Stimulated activated CD4-positive, alpha-beta T cell treated with anti-CD3 and anti-CD28 coated beads, Interleukin-1b, Interleukin-23, amount 100 ng/mL, for 24 hours (primary cell): ENCODE measurements around the gene CHST11.

Experiments
- DNase-seq, 4 experiments: peaks; one replicate each; pipeline ENCODE4 v3.0.0-alpha.2; 2020; ENCODE audit warnings: low read depth in 4 of 4, low spot score in 1 of 4

Gene CHST11

DNA sequence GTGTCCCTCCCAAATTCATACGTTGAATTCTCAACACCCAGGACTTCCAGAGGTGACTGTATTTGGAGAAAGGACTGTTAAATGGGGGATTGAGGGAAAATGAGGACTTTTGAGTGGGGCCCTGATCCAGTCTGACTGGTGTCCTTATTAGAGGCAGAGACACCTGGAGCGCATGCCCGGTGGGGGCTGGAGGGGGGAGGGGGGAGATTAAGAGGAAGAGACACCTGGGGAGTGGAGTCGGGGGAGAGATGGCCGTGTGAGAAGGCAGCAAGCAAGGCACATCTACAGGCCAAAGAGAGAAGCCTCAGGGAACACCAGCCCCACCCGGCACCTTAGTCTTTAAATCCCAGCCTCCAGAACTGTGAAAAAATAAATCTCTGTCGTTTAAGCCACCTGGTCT is 291.6 kb downstream of the CHST11 start:
- no peak for DNase-seq

DNA sequence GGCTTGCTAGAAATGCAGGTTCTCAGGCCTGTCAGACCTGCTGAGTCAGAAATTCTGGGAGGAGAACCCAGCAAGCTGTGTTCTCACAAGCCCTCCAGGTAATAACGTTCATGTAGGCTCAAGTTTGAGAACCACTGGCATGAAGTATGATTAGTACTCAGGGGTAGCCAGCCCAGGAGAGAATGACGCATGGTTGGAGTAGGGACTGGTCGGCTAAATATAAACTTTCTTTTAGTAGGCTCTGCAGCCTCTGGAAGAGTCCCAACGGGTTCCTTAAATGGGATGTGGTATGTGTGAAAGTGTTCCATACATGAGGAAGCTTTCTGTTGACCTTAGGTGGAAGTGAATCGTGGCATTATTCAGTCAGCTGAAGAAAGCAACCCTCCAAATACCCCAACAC is 292.0 kb downstream of the CHST11 start:
- DNase-seq, result no peak

DNA sequence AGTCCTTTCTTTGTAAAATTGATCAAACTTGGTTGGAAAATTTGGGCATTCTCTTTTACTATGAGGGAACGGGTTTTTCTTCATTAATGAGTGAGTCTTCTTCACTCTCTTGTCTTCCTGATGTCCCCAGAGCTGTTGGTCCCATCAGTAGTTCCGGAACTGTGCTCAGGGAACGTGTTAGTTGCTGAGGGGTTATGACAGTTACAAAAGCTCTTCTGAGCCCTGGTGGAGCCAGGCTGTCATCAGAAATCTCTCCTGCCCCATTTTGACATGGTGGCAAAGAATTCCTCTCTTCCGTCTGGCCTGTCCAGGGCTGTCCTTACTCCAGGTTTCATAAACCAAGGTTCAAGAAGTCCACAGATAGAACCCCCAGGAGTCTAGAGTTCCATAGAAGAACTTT is 292.8 kb downstream of the CHST11 start:
- no peak for DNase-seq

DNA sequence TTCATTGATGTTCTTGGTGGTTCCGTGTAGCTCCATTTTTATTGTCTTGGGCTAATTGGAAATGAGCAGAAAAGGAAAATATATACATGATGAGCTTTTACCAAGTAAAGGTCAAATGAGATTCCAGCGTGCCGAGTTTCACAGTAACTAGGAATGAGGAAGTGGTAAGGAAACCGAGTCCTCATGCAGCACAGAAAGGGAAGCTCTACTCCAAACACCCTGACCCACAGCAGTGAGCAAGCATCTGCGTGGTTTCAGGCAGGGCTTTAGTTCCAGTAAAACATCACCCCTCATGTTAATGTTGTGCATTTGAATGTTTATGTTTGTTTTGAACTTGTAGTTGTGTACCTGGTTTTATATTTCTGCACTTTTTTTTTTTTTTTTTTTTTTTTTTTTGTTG is 293.3 kb downstream of the CHST11 start:
- no peak for DNase-seq

DNA sequence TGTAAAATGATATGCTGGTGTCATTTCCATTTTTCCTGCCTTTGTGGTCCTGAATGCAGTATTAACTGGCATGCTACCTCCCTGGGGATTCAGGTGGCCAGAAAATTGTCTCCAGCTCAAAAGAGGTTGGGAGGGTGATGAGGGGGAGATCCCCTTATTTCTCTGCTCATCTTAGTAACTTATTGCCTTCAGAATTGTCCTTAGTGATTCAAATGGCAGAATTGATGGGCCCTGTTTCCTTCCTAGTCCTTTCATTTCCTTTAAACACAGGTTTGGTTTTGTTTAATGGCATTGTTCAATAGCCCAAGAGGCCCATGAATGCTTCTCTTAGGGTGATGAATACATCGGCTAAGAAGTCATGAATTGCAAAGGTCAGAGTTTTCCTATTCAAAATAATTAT is 294.4 kb downstream of the CHST11 start:
- DNase-seq, result no peak

DNA sequence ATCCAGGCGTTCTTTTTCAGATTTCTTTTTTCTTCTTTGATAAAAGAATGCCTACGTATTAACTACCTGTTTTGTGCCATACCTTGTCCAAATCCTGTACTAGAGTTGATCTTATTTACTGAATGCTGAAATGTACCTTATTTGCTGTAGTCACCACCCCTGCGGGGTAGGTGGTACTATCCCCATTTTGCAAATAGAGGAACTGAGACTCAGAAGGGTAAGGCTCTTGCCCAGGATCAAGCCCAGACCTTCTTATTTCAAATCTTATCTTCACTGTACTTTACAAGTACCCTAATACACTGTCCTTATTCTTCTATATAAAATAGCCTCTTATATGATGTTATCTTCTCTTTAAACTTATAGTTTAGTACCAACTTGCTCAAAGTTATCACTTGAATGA is 294.8 kb downstream of the CHST11 start:
- DNase-seq, result no peak

DNA sequence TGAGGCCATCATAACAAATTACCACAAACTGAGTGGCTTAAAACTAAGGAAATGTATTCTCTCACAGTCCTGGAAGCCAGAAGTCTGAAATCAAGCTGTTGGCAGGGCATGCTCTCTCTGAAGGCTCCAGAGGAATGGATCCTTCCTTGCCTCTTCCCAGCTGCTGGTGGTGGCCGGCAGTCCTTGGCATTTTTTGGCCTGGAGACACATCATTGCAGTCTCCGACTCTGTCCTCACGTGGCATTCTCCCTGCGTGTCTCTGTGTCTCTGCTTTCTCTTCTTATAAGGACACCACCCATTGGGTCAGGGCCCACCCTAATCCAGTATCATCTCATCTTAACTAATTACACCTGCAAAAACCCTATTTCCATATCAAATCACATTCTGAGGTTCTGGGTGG is 295.3 kb downstream of the CHST11 start:
- no peak for DNase-seq

DNA sequence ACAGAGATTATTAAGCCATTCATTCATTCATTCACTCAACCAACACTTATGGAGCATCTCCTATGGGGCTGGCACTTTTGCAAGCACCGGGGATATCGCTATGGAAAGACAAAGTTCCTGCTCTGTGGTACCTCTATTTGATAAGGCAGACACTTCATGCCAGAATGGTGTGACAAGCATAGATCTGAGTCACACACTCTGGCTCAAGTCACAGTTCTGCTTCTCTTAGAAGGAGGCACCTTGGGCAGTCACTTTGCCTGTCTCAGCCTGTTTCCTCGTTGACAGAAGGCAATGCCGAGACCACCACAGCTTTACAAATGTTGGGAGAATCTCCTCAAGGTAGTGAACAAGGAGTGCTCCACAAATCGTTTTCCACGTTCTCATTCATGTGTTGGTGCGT is 296.1 kb downstream of the CHST11 start:
- DNase-seq, result no peak

DNA sequence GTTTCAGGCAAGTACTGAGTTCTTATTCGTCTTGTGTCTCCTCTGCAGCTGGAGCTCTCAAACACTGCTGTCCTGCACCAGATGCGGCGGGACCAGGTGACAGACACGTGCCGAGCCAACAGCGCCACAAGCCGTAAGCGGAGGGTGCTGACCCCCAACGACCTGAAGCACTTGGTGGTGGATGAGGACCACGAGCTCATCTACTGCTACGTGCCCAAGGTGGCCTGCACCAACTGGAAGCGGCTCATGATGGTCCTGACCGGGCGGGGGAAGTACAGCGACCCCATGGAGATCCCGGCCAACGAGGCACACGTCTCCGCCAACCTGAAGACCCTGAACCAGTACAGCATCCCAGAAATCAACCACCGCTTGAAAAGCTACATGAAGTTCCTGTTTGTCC is 300.2 kb downstream of the CHST11 start:
- DNase-seq, result no peak

DNA sequence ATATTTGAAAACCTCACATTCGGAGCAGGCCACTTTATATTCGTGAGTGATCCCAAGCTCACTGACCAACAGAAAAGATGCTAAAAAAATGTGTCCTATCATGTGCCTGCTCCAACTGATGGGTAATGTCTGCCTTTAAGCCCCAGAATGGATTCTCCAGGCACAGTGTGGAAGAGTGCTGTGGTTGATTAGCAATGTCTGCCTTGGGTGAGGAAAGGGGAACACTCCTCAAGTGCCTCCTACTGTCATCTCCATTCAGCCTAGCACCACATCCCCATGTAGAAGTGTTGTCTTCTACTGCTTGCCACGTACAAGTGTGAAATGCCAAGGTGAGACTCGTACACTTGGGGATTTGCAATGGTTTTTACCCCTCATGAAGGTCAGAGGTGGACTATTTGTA is 302.0 kb downstream of the CHST11 start:
- DNase-seq, result no peak

DNA sequence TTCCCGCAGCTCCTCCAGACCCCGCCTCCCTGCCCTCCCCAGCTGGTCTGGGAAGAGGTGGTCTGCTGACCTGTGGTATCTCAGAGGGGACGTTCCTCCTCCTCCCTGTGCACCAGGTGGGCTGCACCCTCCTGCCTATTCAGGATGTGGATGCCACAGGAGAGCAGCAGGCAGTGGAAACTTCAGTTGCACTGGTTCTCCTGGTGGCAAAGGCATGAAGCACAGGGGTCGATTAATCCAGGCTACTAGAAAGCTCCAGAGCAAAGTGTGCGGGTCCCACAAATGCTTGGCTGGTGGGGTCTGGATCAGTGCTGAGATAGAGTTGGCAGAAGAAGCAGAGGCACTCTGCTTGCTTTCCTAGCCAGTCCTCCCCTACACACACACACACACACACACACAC is 304.3 kb downstream of the CHST11 start:
- no peak for DNase-seq

DNA sequence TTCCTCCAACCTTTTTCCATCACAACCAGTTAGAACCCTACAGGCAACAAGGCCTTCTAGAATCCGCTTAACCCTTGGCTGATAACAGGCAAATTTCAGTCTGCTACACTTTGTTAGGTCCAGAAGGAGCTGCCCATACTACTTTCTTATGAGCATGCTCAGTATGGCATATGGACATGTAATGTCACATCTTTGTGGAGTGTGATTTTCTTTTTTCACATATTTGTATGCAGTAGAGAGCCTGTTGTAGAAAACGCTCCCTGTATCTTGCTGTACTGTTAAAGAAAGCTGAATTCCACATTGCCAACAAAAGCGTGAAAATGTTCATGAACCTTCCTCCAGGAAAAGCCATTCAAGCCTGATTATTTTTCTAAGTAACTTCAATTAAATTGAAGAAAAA is 304.9 kb downstream of the CHST11 start:
- DNase-seq, result no peak

DNA sequence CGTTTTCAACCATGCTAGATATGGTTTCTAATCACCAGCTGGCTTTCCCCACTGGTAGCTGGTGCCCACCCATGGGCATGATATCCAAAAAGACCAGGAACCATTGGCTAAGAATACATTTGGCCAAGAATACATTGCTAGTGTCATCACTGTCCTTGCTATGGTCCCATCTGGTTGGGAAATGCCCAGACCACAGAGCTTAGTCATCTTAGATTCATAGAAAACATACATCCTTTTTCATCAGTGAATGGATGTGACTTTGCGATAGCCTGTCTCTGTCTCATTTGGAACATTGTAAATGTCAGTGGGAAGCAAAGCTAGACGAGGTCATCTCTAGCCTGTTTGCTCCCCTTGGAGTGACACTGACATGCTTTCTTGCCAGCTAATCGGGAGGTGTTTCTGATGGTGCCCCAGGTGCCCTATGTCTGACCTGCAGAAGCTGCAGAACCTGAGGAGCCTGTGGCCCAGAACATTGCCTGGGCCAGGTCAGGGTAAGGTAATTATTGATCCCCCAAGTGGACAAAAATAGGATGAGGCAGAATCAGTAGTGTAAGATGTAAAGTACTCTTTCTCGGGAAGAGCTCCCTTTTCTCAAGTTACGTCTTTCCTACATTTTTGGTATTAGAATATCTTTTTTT is 306.5 kb downstream of the CHST11 start:
- DNase-seq, result no peak

DNA sequence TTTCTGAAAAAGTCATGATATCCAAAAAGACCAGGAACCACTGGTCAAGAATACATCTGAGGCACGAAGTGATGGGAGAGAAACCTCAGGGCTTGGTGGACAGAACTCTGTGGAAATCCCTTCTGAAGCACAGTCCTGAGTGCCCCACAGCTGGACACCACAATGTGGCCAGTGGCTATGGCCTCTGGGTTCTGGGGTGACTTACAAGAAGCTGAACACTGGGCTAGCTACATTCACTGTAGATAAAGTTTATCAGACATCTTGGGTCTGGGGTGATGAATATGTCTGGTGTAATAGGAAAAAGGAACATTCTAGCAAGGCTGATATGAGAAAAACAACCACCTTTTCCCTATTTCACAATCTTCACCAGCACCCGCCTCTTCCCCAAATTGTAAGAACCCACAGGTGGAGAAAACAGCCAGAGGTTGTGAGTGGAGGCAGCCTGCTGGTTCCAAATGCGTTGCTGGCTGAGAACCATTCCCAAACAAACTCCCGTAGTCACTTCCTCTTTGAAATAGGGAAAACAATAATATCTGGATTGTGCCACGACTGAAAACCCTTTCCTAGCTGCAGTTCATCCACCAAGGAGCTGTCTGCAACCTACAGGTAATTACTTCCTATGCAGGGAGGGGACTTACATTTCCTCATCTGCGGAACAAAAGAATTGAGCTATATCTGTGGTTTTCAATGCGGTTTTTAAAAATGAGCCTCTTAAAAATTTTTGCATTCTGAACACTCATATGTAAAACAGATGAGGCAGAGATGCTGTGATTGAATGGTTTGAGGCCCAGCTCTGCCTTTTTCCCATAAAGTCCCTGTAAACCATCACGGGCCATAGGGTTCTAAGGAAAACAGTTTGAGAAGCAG is 307.7 kb downstream of the CHST11 start:
- DNase-seq, result no peak

DNA sequence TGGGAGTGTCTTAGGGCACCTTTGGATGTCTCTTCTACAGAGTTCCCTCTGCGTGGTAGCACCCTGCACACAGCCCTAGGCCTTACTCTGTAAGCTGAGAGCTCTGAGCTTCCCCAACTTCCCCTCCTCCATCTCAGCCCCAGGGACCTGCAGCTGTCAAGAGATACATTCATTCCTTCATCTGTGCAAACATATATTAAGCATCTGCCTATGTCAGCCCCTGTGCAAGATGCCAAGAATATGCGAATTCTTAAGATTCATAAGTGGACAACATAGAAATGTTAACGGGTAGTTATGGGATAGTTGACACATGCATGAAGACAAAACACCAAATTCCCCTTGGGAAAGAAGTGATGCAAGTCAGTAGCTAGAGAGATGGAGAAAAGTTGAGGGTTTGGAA is 310.5 kb downstream of the CHST11 start:
- DNase-seq, result no peak

DNA sequence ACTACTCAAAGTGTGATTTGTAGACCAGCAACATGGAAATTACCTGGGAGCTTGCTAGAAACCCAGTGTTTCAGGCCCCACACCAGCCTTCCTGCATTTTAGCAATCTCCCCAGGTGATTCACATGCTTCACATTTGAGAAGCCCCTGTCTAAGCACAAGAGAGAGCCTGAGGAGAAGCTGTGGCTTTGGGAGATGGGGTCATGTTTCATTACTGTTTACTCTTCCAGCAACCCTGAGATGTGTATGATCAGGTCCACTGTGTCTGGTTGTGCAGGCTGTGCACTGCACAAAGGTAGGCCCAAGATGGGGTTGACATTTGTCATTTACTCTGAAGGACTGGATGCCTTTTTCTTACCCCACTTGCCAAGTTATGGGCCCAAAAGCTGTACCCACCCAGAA is 311.3 kb downstream of the CHST11 start:
- DNase-seq, result no peak

DNA sequence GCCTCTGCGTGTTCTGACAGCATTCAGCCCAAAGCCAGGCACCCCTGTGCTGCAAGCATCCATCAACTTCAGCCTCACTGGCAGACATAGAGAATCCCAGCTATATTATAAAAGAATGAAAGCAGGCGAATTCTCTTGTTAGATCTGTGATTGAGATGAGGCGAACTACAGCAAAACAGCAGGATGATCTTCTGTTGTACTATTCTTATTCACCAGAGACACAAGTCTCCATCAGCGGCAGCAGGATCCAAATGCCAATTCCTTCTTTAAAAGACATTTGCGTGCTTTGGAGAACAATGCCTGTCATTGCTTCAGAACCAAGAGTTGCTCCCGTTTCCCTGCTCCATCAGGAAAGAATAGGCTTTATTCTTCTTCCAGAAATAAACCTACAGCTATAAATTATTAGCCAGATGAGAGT is 312.4 kb downstream of the CHST11 start:
- no peak for DNase-seq

DNA sequence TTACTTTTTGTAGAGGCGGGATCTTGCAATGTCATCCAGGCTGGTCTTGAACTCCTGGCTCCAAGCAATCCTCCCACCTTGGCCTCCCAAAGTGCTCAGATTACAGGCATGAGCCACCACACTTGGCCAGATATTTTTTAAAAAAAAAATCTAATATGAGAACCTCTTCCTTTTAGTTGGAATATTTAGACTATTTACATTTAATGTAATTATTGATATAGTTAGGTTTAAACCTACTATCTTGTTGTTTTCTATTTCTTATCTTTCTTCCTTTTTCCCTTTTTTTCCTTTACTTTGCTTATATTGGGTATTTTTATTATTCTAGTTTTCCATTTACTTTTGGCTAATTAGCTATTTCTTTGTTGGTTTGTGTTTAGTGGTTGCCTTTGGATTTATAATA is 315.6 kb downstream of the CHST11 start:
- no peak for DNase-seq

DNA sequence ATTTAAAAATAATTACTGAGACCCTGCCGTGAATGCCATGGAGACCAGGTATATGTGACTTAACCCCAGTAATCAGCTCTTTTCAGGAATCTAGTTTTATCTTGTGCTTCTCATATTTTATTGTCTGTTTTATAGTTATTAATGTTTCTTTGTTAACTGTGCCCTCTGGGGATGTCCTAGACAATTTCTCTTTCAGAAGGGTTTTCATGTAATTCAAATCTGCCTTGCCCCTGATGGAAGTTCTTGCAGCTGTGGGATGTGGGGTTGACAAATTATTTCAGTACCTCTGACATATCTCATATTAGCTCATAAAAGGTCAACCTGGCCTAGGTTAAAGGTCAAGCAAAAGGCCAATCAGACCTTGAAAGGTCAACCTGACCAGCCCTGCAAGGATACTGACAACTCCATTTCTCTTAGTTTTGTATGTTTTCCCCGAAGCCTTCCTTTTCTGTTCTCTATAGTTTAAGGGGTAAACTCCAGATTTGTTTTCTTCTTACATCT is 319.0 kb downstream of the CHST11 start:
- no peak for DNase-seq

DNA sequence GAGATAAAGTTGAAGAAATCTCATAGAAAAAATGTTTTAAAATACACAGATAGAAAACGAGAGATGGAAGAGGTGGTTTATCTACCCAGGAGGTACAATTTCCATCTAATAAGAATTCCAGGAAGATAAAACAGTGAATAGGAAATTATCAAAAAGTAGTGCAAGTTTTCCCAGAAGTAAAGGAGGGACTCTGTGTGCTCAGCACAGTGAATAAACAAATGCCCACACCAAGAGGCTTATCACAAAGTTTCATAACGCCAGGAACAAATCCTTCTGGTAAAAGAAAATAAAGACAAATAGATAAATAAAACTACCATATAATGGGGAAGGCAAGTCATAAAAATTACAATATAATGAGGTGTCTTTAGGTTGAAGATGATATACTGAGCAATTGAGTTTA is 322.4 kb downstream of the CHST11 start:
- DNase-seq, result no peak

DNA sequence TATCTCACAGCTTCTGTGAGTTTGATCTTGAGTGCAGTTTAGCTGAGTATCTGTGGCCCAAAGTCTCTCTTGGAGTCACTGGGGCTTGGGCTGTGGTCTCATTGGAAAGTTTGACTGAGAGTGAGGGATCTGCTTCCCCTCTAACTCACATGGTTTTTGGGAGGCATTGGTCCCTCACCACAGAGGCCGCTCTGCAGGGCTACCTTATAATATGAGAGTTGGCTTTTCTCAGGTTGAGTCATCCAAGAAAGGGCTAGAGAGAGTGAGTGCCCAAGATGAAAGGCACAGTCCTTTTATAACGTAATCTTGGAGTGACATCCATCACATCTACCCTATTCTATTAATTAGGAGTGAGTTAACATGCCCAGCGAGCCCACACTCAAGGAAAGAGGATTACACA is 325.5 kb downstream of the CHST11 start:
- DNase-seq, result no peak

DNA sequence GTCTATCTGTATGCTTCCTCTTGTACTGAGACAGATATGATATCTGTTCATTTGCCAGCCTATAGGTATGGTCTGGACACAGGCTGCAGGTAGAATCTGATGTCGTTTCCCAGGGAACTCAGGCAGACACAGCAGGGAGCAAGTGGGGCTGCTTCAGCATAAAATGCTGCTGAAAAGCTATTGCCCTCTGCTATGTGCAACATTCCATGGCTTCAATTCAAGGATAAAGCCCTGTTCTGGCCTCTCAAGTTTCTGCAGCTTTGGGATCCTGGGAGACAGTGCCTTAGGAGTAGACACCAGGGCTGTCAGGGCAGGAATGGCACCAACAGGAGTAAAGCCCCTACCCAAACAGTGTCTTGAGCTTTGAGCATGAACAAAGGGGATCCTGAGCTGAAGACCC is 327.8 kb downstream of the CHST11 start:
- no peak for DNase-seq

DNA sequence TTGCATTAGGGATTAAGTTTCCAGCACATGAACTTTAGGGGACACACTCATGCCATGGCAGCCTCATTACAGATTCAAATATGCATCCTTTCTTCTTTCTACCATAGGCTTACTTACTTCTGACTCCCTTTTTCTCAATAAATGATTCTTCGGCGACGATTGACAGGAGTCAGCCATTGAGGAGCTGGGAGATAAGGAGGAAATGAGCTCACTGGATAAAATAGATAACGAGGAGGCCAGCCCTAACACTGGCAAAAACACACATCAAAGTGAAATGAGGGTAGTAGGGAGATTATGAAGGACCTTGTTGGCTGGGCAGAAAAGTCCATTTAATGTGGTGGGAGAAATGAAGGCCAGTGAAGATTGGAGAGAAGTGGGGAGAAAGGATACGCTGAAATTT is 329.1 kb downstream of the CHST11 start:
- DNase-seq, result no peak
